Body of pancreas (tissue), 4 donors: ENCODE measurements around the gene SLC2A8. TPM values are rescaled to one million over a fixed set of nuclear protein-coding genes. Genes with fewer than 3 reads are reported as not detected.

Experiments used
- ATAC-seq: fragments of 150-250 bp; one replicate; pipeline ENCODE4 v1.9.1; 2016
- DNase-seq, 4 donors: peaks; one replicate each; pipeline ENCODE4 v3.0.0-alpha.2; 2019
- H3K27ac ChIP-seq, 4 donors: fragments of 200-600 bp; sonication (generic); 1 replicate in 3 of 4; 2 replicates in 1 of 4; pipeline versions ENCODE4 v1.5.1 to v1.6.1; 2016 to 2019; ENCODE audit warnings: mild to moderate bottlenecking in 1 of 4, mixed read lengths in 1 of 4, moderate library complexity in 1 of 4
- H3K27me3 ChIP-seq, 2 donors: fragments of 200-600 bp; sonication (generic); one replicate each; pipeline ENCODE4 v1.6.0; 2016; ENCODE audit warnings: mild to moderate bottlenecking in 1 of 2
- H3K36me3 ChIP-seq, 2 donors: fragments of 200-600 bp; sonication (generic); replicated peaks in 1 of 2; 2 replicates each; pipeline ENCODE4 v1.5.1; 2016; ENCODE audit warnings: low read depth in 2 of 2; ENCODE audit not compliant: insufficient read depth in 1 of 2
- H3K4me1 ChIP-seq: fragments of 200-600 bp; sonication (generic); one replicate; pipeline ENCODE4 v1.6.0; 2016
- H3K4me3 ChIP-seq, 2 donors: fragments of 200-600 bp; sonication (generic); 1 replicate in 1 of 2; 2 replicates in 1 of 2; pipeline ENCODE4 v1.5.1; 2016 to 2019
- H3K9me3 ChIP-seq, 3 donors: fragments of 200-600 bp; sonication (generic); 1 replicate in 2 of 3; 2 replicates in 1 of 3; pipeline ENCODE4 v1.5.1; 2016
- POLR2A ChIP-seq, 3 donors: fragments of 450-650 bp; IDR thresholded peaks; one replicate each; pipeline ENCODE4 v1.6.1; 2016; ENCODE audit warnings: antibody characterized with exemption in 3 of 3, mild to moderate bottlenecking in 2 of 3
- WGBS, 2 donors: methylation state at CpG; one replicate each; pipeline ENCODE4 v1.1.5; 2017; 5-methylcytosine and 5-hydroxymethylcytosine counted together
- intact Hi-C: fragments of 100-400 bp; cut with DNase I; formaldehyde crosslinking; loops from one replicate; pipeline ENCODE4 v1.15.1; 2023
- total RNA-seq, 2 donors: library from RNA; depleted of rRNA; stranded (reverse); fragments of >200 nt; gene quantifications; one replicate each; pipeline ENCODE4 v1.1.0, GENCODE V29; 2016
- TF ChIP-seq, protein P1 (sequence below), 7 experiments: fragments of 450-650 bp in 4 of 7; fragments of 200-600 bp in 3 of 7; sonication (generic) in 3 of 7; IDR thresholded peaks; one replicate each; pipeline ENCODE4 v1.5.1; 2016 to 2019; ENCODE audit warnings: antibody characterized with exemption in 7 of 7

Gene SLC2A8
- total RNA-seq, 2 donors from 2014 or later = 10.9 to 18.2 TPM

DNA sequence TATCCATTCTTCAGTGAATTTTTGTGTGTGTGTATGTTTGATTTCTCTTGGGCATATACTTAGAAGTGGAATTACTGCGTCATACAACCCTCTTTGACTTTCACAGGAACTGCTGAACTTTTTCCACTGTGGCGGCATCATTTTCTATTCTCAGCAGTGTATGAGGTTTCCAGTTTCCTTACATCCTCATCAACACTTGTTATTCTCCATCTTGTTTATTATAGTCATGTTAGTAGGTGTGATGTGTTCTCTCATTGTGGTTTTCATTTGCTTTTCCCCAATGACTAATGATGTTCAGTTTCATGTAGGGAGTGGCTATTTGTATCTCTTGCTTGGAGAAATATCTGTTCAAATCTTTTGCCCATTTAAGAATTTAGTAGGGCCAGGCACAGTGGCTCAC, 29.8 kb downstream of the SLC2A8 start:
- Histone ChIP-seq H3K27me3 (no peaks in the 10 kb centered on the region), H3K27ac (no peak overlapping the region), H3K4me1 (peaks cover 34% of the 10 kb centered on the region), H3K4me3 (no peak overlapping the region), H3K36me3 (peaks cover 0 to 5% of the 10 kb centered on the region in 2 donors), H3K9me3 (no peaks in the 10 kb centered on the region)
- DNase-seq (no peak), ATAC-seq (no peak)
- WGBS, 2 donors = 89 to 95% methylated on average over 2 of the region's 2 CpGs
- intact Hi-C loops = no loop called here
- TF ChIP-seq, protein P1, sequence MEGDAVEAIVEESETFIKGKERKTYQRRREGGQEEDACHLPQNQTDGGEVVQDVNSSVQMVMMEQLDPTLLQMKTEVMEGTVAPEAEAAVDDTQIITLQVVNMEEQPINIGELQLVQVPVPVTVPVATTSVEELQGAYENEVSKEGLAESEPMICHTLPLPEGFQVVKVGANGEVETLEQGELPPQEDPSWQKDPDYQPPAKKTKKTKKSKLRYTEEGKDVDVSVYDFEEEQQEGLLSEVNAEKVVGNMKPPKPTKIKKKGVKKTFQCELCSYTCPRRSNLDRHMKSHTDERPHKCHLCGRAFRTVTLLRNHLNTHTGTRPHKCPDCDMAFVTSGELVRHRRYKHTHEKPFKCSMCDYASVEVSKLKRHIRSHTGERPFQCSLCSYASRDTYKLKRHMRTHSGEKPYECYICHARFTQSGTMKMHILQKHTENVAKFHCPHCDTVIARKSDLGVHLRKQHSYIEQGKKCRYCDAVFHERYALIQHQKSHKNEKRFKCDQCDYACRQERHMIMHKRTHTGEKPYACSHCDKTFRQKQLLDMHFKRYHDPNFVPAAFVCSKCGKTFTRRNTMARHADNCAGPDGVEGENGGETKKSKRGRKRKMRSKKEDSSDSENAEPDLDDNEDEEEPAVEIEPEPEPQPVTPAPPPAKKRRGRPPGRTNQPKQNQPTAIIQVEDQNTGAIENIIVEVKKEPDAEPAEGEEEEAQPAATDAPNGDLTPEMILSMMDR (IDR thresholded peaks at IDR 0.05) = no peak
- TF ChIP-seq POLR2A (IDR thresholded peaks at IDR 0.05) = no peak

DNA sequence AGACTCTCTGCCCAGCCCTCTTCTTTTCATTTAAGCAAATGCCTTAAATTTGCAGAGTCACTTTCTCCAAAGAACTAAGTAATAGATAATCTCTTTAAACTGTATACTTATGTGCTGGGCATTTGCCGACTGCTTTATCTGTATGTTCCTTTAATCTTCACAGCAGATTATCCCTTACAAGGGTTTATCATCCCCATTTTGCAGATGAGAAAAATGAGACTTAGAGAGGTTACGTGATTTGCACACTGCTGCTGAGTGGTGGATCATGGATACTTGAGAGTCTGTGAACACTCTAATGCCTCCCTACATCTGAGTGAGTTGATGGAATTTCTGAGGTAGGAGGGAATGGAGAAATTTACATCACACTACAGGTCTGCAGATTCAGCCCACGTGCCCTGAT, 31.4 kb downstream of the SLC2A8 start:
- Histone ChIP-seq H3K4me1 (peaks cover 18% of the 10 kb centered on the region), H3K4me3 (no peak overlapping the region), H3K9me3 (no peaks in the 10 kb centered on the region), H3K36me3 (peaks cover 4 to 5% of the 10 kb centered on the region in 2 donors), H3K27ac (no peak overlapping the region), H3K27me3 (no peaks in the 10 kb centered on the region)
- DNase-seq = no peak
- TF ChIP-seq, protein P1 (IDR thresholded peaks at IDR 0.05) = no peak
- TF ChIP-seq POLR2A (IDR thresholded peaks at IDR 0.05) = no peak
- intact Hi-C loops = no loop called here
- WGBS, 2 donors = 76 to 83% methylated on average over 3 of the region's 3 CpGs
- ATAC-seq = no peak

DNA sequence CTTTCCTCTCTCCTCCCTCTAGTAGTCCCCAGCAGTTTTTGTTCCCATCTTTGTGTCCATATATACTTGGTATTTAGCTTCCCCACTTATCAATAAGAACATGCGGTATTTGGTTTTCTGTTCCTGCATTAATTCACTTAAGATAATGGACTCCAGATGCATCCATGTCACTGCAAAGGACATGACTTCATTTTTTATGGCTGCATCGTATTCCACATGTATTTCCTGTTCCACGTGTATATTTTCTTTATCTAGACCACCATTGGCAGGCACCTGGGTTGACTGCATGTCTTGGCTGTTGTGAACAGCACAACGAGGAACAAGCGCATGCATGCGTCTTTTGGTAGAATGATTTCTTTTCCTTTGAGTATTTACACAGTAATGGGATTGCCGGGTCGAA, 33.4 kb downstream of the SLC2A8 start:
- Histone ChIP-seq H3K27me3 (no peaks in the 10 kb centered on the region), H3K27ac (no peak overlapping the region), H3K9me3 (no peaks in the 10 kb centered on the region), H3K4me1 (peaks cover 12% of the 10 kb centered on the region), H3K4me3 (no peak overlapping the region), H3K36me3 (peaks cover 12 to 16% of the 10 kb centered on the region in 2 donors)
- DNase-seq (no peak), ATAC-seq (no peak)
- WGBS, 2 donors = 90 to 91% methylated on average over 8 of the region's 8 CpGs
- TF ChIP-seq POLR2A (IDR thresholded peaks at IDR 0.05) = no peak
- intact Hi-C loops = no loop called here

DNA sequence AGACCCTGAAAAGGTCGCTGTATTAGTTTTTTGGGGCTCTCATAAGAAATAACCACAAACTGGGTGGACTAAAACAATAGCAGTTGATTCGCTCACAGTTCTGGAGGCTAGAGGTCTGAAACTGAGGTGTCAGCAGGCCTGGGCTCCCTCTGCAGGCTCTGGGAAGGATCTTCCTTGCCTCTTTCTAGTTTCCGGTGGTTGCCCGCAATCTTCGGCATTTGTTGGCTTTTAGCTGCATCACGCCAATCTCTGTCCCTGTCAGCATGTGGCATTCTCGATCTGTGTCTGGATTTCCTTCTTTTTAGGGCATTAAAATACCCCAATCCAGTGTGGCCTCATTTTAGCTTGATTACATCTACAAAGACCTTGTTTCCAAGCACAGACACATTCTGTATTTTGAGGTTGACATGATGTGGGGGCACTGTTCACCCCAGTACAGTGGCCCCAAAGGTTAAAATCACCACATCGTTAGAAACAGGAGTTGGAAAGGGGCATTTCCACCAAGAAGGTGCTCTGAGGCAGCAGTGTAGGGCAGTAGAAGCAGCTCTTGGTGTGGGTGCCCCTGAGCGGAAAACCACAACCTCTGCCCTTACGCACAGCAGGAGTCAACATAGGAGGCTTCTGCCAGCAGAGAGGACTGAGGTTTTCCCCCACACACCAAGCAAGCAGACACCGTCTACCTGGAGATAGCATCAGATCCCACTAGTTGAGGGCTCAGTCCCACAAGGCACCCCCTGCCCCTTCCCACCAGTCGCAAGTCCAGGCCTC, 40.7 kb downstream of the SLC2A8 start:
- ATAC-seq (no peak), DNase-seq (no peak)
- Histone ChIP-seq H3K9me3 (no peaks in the 10 kb centered on the region), H3K4me1 (no peaks in the 10 kb centered on the region), H3K4me3 (no peak overlapping the region), H3K27me3 (no peaks in the 10 kb centered on the region), H3K36me3 (peaks cover 31 to 44% of the 10 kb centered on the region in 2 donors), H3K27ac (no peak overlapping the region)
- TF ChIP-seq, protein P1 (IDR thresholded peaks at IDR 0.05) = no peak
- TF ChIP-seq POLR2A (IDR thresholded peaks at IDR 0.05) = no peak
- WGBS, 2 donors = 88 to 89% methylated on average over 11 to 12 of the region's 12 CpGs
- intact Hi-C loops = no loop called here

DNA sequence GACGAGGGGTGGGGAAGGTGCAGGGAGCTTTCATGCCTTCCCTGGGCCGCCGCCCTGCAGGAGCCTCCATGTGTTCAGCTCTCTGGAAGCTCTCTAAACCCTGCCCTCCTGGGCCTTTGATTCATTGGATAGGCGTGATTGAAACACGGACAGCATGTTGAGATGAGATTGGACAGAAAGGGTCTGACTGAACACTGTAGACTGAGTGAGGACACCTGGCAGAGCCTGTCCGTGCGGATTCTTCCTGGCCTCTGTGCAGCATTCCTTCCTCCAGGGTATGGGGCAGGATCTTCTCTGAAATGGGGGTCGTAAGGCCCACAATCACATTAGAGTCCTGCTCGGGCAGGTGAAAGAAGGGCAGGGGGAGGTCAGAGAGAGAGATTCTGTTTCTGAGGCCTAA, 41.4 kb downstream of the SLC2A8 start:
- TF ChIP-seq POLR2A (IDR thresholded peaks at IDR 0.05) = no peak
- TF ChIP-seq, protein P1 (IDR thresholded peaks at IDR 0.05) = no peak

More for the DNA sequence above, 41.4 kb downstream of the SLC2A8 start:
- Histone ChIP-seq H3K4me1 (no peaks in the 10 kb centered on the region), H3K27me3 (no peaks in the 10 kb centered on the region), H3K27ac (no peak overlapping the region), H3K36me3 (peaks cover 27 to 46% of the 10 kb centered on the region in 2 donors), H3K4me3 (no peak overlapping the region), H3K9me3 (no peaks in the 10 kb centered on the region)
- ATAC-seq (no peak), DNase-seq (no peak)
- intact Hi-C loops = no loop called here
- 94% methylated on average over 9 of the region's 9 CpGs for WGBS, 2 donors
